Endodermal cell (in vitro differentiated cells): ENCODE measurements around the gene KCP. TPM values are rescaled to one million over a fixed set of nuclear protein-coding genes. Genes with fewer than 3 reads are reported as not detected.
A peak's percentile ranks its signal among the peaks of the same experiment; 100 is the strongest.

Source experiments
- DNase-seq: peaks from one replicate; pipeline ENCODE4 v3.0.0-alpha.2; 2017
- H3K27ac ChIP-seq: 2 replicates; pipeline ENCODE4 v1.5.1; 2013; ENCODE audit warnings: mild to moderate bottlenecking, low read depth, low read length, moderate library complexity
- H3K27me3 ChIP-seq: 2 replicates; pipeline ENCODE4 v1.6.1; 2013; ENCODE audit warnings: mild to moderate bottlenecking, low read length, moderate library complexity; ENCODE audit not compliant: insufficient read depth, control insufficient read depth, poor library complexity, severe bottlenecking
- H3K36me3 ChIP-seq: 2 replicates; pipeline ENCODE4 v1.7.0; 2013; ENCODE audit warnings: mild to moderate bottlenecking, low read length, moderate library complexity; ENCODE audit not compliant: control insufficient read depth, insufficient read depth
- H3K4me1 ChIP-seq: one replicate; pipeline ENCODE4 v1.7.0; 2013; ENCODE audit warnings: low read length; ENCODE audit not compliant: control insufficient read depth, insufficient read depth
- H3K4me3 ChIP-seq: 2 replicates; pipeline ENCODE4 v1.5.1; 2013; ENCODE audit warnings: mild to moderate bottlenecking, low read length, moderate library complexity
- H3K9ac ChIP-seq: 2 replicates; pipeline ENCODE4 v1.6.1; 2013; ENCODE audit warnings: mild to moderate bottlenecking, low read length, moderate library complexity; ENCODE audit not compliant: poor library complexity, severe bottlenecking; ENCODE audit errors: extremely low read depth
- H3K9me3 ChIP-seq: 2 replicates; pipeline ENCODE4 v1.6.1; 2013; ENCODE audit warnings: mild to moderate bottlenecking, low read length, moderate library complexity; ENCODE audit not compliant: control insufficient read depth
- H3K27ac Mint-ChIP-seq: 2 replicates; pipeline ENCODE4 v1.8.0; 2020; ENCODE audit warnings: mixed read lengths
- H3K27me3 Mint-ChIP-seq: 2 replicates; pipeline ENCODE4 v1.8.0; 2021; ENCODE audit warnings: mild to moderate bottlenecking, mixed read lengths; ENCODE audit not compliant: insufficient read depth
- H3K36me3 Mint-ChIP-seq: 2 replicates; pipeline ENCODE4 v1.8.0; 2020; ENCODE audit warnings: low read depth, mixed read lengths
- H3K4me1 Mint-ChIP-seq: 2 replicates; pipeline ENCODE4 v1.8.0; 2020; ENCODE audit warnings: mixed read lengths
- H3K4me3 Mint-ChIP-seq: 2 replicates; pipeline ENCODE4 v1.8.0; 2020; ENCODE audit warnings: mild to moderate bottlenecking, moderate library complexity, mixed read lengths
- H3K9me3 Mint-ChIP-seq: 2 replicates; pipeline ENCODE4 v1.8.0; 2020; ENCODE audit warnings: mild to moderate bottlenecking, mixed read lengths
- CTCF ChIP-seq: fragments of 200-600 bp; sonication (generic); conservative IDR thresholded peaks from 2 replicates; pipeline ENCODE4 v1.5.0; 2021; ENCODE audit warnings: antibody characterized with exemption, mild to moderate bottlenecking
- WGBS, 2 experiments: methylation state at CpG; one replicate each; pipeline versions ENCODE4 v1.1.5 to v1.1.7; 2013; ENCODE audit warnings: missing lambda C conversion rate in 2 of 2, mixed read lengths in 1 of 2; ENCODE audit not compliant: insufficient coverage in 1 of 2, insufficient read length in 1 of 2; 5-methylcytosine and 5-hydroxymethylcytosine counted together
- total RNA-seq, 2 donors: library from RNA; stranded (reverse); fragmentation: NEBNext Ultra II Directional in 1 of 2; extraction: Animal tissue kit (Norgen Biotek cat#: 25700) in 1 of 2; gene quantifications; 2 replicates in 1 of 2; 3 replicates in 1 of 2; pipeline ENCODE4 v1.2.1, GENCODE V29; 2021

KCP gene
- total RNA-seq, 2 donors from 2014 or later = 21.1 to 33.3 TPM

- peaks cover 13% of the 10 kb centered on the region for H3K4me1 Mint-ChIP-seq
- H3K4me1 ChIP-seq = peaks cover 4% of the 10 kb centered on the region
- peak; percentile 71 for DNase-seq
- no peaks in the 10 kb centered on the region for H3K9me3 Mint-ChIP-seq
- H3K27ac Mint-ChIP-seq = no peak overlapping the region
- peaks cover 11% of the 10 kb centered on the region for H3K27me3 ChIP-seq
- no peak overlapping the region for H3K4me3 Mint-ChIP-seq
- 77 to 83% methylated on average over 8 to 9 of the region's 9 CpGs for WGBS, 2 experiments
- no peaks in the 10 kb centered on the region for H3K9me3 ChIP-seq
- no peak for TF ChIP-seq CTCF
- H3K36me3 ChIP-seq = no peaks in the 10 kb centered on the region
- H3K27me3 Mint-ChIP-seq = peaks cover 35% of the 10 kb centered on the region
- H3K27ac ChIP-seq = no peak overlapping the region
- H3K9ac ChIP-seq = no peak overlapping the region
- no peaks in the 10 kb centered on the region for H3K36me3 Mint-ChIP-seq
- no peak overlapping the region for H3K4me3 ChIP-seq
These were observed 11.4 kb upstream of the KCP start for GRCh38 chr7:128921866-128922440.

GRCh38 chr7:128920913-128921582, 10.5 kb upstream of the KCP start:
- Mint-ChIP-seq H3K36me3 (no peaks in the 10 kb centered on the region), H3K27ac (no peak overlapping the region), H3K4me3 (no peak overlapping the region), H3K9me3 (no peaks in the 10 kb centered on the region), H3K4me1 (peaks cover 13% of the 10 kb centered on the region), H3K27me3 (peaks cover 44% of the 10 kb centered on the region)
- TF ChIP-seq CTCF = no peak
- peak; percentile 43 for DNase-seq
- Histone ChIP-seq H3K27ac (no peak overlapping the region), H3K27me3 (peaks cover 11% of the 10 kb centered on the region), H3K9ac (no peak overlapping the region), H3K36me3 (no peaks in the 10 kb centered on the region), H3K4me3 (peak overlapping the region; percentile 2), H3K4me1 (peaks cover 4% of the 10 kb centered on the region), H3K9me3 (no peaks in the 10 kb centered on the region)
- WGBS, 2 experiments = 70 to 83% methylated on average over 10 to 13 of the region's 13 CpGs

GRCh38 chr7:128919881-128920799, 9.6 kb upstream of the KCP start:
- peak; percentile 39 for TF ChIP-seq CTCF
- whole genome bisulfite sequencing, 2 experiments = 62 to 63% methylated on average over 11 to 14 of the region's 14 CpGs
- Mint-ChIP-seq H3K4me3 (no peak overlapping the region), H3K36me3 (no peaks in the 10 kb centered on the region), H3K27me3 (peaks cover 51% of the 10 kb centered on the region), H3K9me3 (no peaks in the 10 kb centered on the region), H3K27ac (no peak overlapping the region), H3K4me1 (peaks cover 17% of the 10 kb centered on the region)
- Histone ChIP-seq H3K9me3 (no peaks in the 10 kb centered on the region), H3K36me3 (no peaks in the 10 kb centered on the region), H3K27me3 (peaks cover 11% of the 10 kb centered on the region), H3K27ac (no peak overlapping the region), H3K4me1 (peaks cover 4% of the 10 kb centered on the region), H3K9ac (no peak overlapping the region), H3K4me3 (peak overlapping the region; percentile 2)
- peak; percentile 75 for DNase-seq
